Progenitor cell of endocrine pancreas (in vitro differentiated cells): ENCODE measurements around the gene C6. TPM values are rescaled to one million over a fixed set of nuclear protein-coding genes. Genes with fewer than 3 reads are reported as not detected.

Experiments
- DNase-seq: peaks from one replicate; pipeline ENCODE4 v3.0.0; 2021; ENCODE audit warnings: low spot score; ENCODE audit not compliant: unreplicated experiment
- H3K27ac Mint-ChIP-seq: 2 replicates; pipeline ENCODE4 v1.8.0; 2021; ENCODE audit warnings: mild to moderate bottlenecking, moderate library complexity, mixed read lengths
- H3K27me3 Mint-ChIP-seq: 2 replicates; pipeline ENCODE4 v1.8.0; 2021; ENCODE audit warnings: mixed read lengths
- H3K36me3 Mint-ChIP-seq: 2 replicates; pipeline ENCODE4 v1.8.0; 2022; ENCODE audit warnings: mixed read lengths; ENCODE audit not compliant: insufficient read depth
- H3K4me1 Mint-ChIP-seq: 2 replicates; pipeline ENCODE4 v1.8.0; 2021; ENCODE audit warnings: low read depth, mixed read lengths
- H3K4me3 Mint-ChIP-seq: 2 replicates; pipeline ENCODE4 v1.8.0; 2021; ENCODE audit warnings: low read depth, mild to moderate bottlenecking, moderate library complexity, mixed read lengths
- H3K9me3 Mint-ChIP-seq: 2 replicates; pipeline ENCODE4 v1.8.0; 2021; ENCODE audit warnings: low read depth, mixed read lengths
- total RNA-seq: library from RNA; stranded (reverse); gene quantifications from 2 replicates; pipeline ENCODE4 v1.2.1, GENCODE V29; 2021
- TF ChIP-seq, protein P1 (sequence below): fragments of 200-600 bp; sonication (generic); IDR thresholded peaks from one replicate; pipeline ENCODE4 v1.5.0; 2021; ENCODE audit warnings: antibody characterized with exemption, mild to moderate bottlenecking; ENCODE audit not compliant: unreplicated experiment

Gene C6
- total RNA-seq, 1 donor from 2014 or later, result 0.74 TPM

DNA sequence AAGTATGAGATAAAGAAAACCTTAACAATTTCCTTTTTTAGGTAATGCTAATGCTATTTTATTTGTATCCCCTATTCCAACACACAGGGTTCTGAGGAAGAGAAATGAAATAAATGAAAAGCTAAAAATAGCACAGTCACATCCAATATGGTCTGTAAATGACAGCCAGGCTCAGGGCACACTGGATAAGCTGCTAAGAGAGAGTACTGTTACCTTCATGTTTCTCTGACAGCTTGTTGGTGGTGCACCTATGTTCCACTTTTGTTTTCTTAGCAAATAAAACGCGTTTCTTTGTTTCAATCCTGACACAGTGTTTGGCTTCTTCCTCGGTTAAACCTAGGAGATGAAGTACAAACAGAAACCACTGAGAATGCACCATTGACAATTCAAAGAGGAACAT, 41.3 kb downstream of the C6 start:
- Mint-ChIP-seq H3K27me3 (no peaks in the 10 kb centered on the region), H3K4me1 (peaks cover 7% of the 10 kb centered on the region), H3K27ac (no peak overlapping the region), H3K4me3 (no peak overlapping the region), H3K36me3 (no peaks in the 10 kb centered on the region), H3K9me3 (peaks cover 3% of the 10 kb centered on the region)
- no peak for DNase-seq
- TF ChIP-seq, protein P1, sequence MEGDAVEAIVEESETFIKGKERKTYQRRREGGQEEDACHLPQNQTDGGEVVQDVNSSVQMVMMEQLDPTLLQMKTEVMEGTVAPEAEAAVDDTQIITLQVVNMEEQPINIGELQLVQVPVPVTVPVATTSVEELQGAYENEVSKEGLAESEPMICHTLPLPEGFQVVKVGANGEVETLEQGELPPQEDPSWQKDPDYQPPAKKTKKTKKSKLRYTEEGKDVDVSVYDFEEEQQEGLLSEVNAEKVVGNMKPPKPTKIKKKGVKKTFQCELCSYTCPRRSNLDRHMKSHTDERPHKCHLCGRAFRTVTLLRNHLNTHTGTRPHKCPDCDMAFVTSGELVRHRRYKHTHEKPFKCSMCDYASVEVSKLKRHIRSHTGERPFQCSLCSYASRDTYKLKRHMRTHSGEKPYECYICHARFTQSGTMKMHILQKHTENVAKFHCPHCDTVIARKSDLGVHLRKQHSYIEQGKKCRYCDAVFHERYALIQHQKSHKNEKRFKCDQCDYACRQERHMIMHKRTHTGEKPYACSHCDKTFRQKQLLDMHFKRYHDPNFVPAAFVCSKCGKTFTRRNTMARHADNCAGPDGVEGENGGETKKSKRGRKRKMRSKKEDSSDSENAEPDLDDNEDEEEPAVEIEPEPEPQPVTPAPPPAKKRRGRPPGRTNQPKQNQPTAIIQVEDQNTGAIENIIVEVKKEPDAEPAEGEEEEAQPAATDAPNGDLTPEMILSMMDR, result no peak

DNA sequence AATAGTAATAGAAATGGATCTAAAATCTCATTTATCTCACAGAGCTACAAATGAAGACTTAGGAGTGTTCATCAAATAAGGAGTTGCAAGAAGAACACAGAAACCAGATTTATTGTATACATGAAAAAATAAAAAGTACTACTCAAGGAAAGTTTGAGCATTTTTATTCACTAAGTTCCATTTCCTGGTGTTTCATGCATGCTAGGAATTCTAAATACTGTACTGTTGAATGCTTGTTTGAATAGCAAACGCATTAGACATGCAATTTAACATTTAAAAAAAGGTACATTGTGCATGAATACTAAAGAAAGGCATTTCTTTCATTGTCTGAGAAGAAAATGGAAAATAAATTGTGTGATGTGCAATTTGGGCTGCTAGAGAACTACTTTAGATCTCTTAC, 52.1 kb downstream of the C6 start:
- Mint-ChIP-seq H3K27ac (no peak overlapping the region), H3K4me3 (no peak overlapping the region), H3K27me3 (no peaks in the 10 kb centered on the region), H3K36me3 (no peaks in the 10 kb centered on the region), H3K4me1 (peaks cover 1% of the 10 kb centered on the region), H3K9me3 (peaks cover 3% of the 10 kb centered on the region)
- no peak for DNase-seq
- TF ChIP-seq, protein P1, result no peak

DNA sequence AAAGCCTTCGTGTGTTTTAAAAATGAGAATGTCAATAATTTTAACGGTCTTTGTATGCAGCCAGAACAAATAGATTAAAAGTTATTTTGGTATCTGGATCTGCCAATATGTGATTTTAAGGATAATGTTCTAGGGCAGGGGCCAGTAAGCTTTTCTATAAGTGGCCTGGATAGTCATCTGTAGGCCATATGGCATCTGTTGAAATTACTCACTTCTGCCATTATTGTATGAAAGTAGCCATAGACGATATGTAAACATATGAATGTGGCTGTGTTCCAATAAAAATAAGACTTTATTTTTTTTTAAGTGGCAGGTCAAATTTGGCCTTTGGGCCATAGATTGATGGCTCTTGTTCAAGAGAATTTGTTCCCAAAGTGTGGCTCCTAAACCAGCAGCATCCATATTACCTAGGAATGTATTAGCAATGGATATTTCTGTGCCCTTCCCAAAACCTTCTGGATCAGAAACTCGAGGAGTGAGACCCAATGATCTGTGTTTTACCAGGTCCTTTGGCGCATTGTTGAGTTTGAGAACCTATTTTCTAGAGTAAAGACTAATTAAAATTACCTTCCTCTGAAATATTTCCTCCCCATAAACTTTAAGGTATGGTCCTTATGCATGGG, 55.9 kb downstream of the C6 start:
- Mint-ChIP-seq H3K27me3 (no peaks in the 10 kb centered on the region), H3K4me3 (no peak overlapping the region), H3K36me3 (no peaks in the 10 kb centered on the region), H3K9me3 (peaks cover 3% of the 10 kb centered on the region), H3K4me1 (peaks cover 6% of the 10 kb centered on the region), H3K27ac (no peak overlapping the region)
- no peak for DNase-seq
- TF ChIP-seq, protein P1, result no peak

DNA sequence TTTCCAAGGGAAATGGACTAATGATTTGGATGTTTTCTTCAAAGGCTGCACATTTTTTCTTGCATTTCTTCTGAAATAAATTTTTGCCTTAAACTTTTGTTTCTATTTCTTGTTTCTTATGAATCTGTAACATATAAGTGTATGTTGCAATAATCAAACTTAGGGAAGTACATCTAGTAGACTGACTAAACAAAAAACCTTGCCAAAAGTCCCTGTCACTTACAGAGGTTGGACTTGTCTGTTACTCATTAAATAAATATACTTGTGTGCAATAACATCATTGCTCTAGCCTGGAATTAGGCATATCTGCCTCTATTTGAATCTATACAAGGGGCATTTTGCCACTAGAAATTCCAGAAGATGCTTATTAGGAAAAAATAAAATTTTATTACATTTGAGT, 56.6 kb downstream of the C6 start:
- TF ChIP-seq, protein P1, result no peak
- Mint-ChIP-seq H3K27me3 (no peaks in the 10 kb centered on the region), H3K36me3 (no peaks in the 10 kb centered on the region), H3K4me3 (no peak overlapping the region), H3K9me3 (peaks cover 3% of the 10 kb centered on the region), H3K4me1 (peaks cover 7% of the 10 kb centered on the region), H3K27ac (no peak overlapping the region)
- DNase-seq, result no peak

DNA sequence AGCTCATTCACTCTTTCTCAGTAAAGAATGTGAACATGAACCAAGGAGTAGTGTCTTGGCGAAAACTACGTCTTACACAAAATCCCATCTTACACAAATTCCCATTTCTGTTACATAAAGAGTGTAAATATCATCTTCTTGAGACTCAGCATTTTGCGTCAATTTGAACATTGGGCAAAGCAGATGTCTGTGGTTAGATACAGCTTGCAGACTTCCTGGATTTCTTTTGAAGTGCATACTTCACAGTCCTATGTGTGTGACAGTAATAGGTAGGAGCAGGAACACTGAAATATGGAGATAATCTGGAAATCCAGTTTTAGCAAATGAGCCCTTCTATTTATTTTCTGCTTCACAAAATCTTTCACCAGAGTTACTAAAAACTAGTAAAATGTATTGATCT, 58.8 kb downstream of the C6 start:
- TF ChIP-seq, protein P1, result no peak
- DNase-seq, result no peak
- Mint-ChIP-seq H3K4me3 (no peak overlapping the region), H3K36me3 (no peaks in the 10 kb centered on the region), H3K4me1 (peaks cover 8% of the 10 kb centered on the region), H3K27ac (no peak overlapping the region), H3K9me3 (peaks cover 5% of the 10 kb centered on the region), H3K27me3 (no peaks in the 10 kb centered on the region)
